K562 (cell line): ENCODE results near the gene PAFAH1B1. TPM values are rescaled to one million over a fixed set of nuclear protein-coding genes. Genes with fewer than 3 reads are reported as not detected.

ENCODE experiments used
- BCOR ChIP-seq: fragments of 450-650 bp; IDR thresholded peaks from 2 replicates; pipeline ENCODE4 v1.6.1; 2016
- CHAMP1 ChIP-seq: fragments of 450-650 bp; IDR thresholded peaks from 2 replicates; pipeline ENCODE4 v1.6.1; 2016; ENCODE audit warnings: mild to moderate bottlenecking
- ELF2 ChIP-seq: fragments of 250-450 bp; sonication (Bioruptor Pico); IDR thresholded peaks from 2 replicates; pipeline ENCODE4 v1.5.0; 2021; ENCODE audit warnings: mild to moderate bottlenecking
- GABPB1 ChIP-seq: sonication (generic); formaldehyde crosslinking; IDR thresholded peaks from 2 replicates; pipeline ENCODE4 v1.8.0; 2022; ENCODE audit warnings: mild to moderate bottlenecking, missing genetic modification reagents
- HINFP ChIP-seq: fragments of 450-650 bp; conservative IDR thresholded peaks from 2 replicates; pipeline ENCODE4 v1.6.1; 2016; ENCODE audit warnings: missing genetic modification characterization, low read depth, mild to moderate bottlenecking, control low read depth, missing compliant biosample characterization
- JUN ChIP-seq, 2 experiments: sonication (generic) in 1 of 2; formaldehyde crosslinking in 1 of 2; IDR thresholded peaks; 2 replicates each; pipeline versions ENCODE4 v1.6.1 to v1.8.0; 2012 to 2022; ENCODE audit warnings: borderline replicate concordance in 2 of 2, mild to moderate bottlenecking in 2 of 2, improper control_type of control experiment in 1 of 2, low read depth in 1 of 2, low read length in 1 of 2, missing genetic modification reagents in 1 of 2
- JUND ChIP-seq, 2 experiments: IDR thresholded peaks; 2 replicates in 1 of 2; 3 replicates in 1 of 2; pipeline ENCODE4 v1.6.1; 2011; ENCODE audit warnings: borderline replicate concordance in 2 of 2, low read depth in 2 of 2, low read length in 2 of 2, improper control_type of control experiment in 1 of 2, missing biosample characterization in 1 of 2, missing genetic modification characterization in 1 of 2, missing genetic modification reagents in 1 of 2
- MYC ChIP-seq, 2 experiments: fragments of 250-450 bp in 1 of 2; sonication (Bioruptor Pico) in 1 of 2; IDR thresholded peaks; 2 replicates each; pipeline versions ENCODE4 v1.5.1 to v1.6.1; 2012 to 2021; ENCODE audit warnings: low read depth in 2 of 2, borderline replicate concordance in 1 of 2, improper control_type of control experiment in 1 of 2, low read length in 1 of 2, mild to moderate bottlenecking in 1 of 2, moderate library complexity in 1 of 2
- NFE2L1 ChIP-seq: fragments of 450-650 bp; IDR thresholded peaks from 2 replicates; pipeline ENCODE4 v1.6.1; 2016; ENCODE audit warnings: missing genetic modification characterization, low read depth, mild to moderate bottlenecking, missing compliant biosample characterization, moderate library complexity, borderline replicate concordance
- NFYB ChIP-seq: IDR thresholded peaks from 2 replicates; pipeline ENCODE4 v1.6.1; 2011; ENCODE audit warnings: mild to moderate bottlenecking, moderate library complexity; ENCODE audit not compliant: insufficient read length; ENCODE audit errors: extremely low read depth
- PHF8 ChIP-seq: fragments of 200-600 bp; sonication (generic); IDR thresholded peaks from 2 replicates; pipeline ENCODE4 v1.6.1; 2012; ENCODE audit warnings: mixed run types, mild to moderate bottlenecking, inconsistent platforms, low read length, moderate library complexity, borderline replicate concordance
- RHOXF2B ChIP-seq: fragments of 250-450 bp; sonication (Bioruptor Pico); conservative IDR thresholded peaks from 2 replicates; pipeline ENCODE4 v1.5.1; 2021
- SMARCB1 ChIP-seq: IDR thresholded peaks from 2 replicates; pipeline ENCODE4 v1.6.1; 2011; ENCODE audit warnings: improper control_type of control experiment, low read depth; ENCODE audit not compliant: insufficient read length
- SOX6 ChIP-seq: fragments of 450-650 bp; IDR thresholded peaks from 2 replicates; pipeline ENCODE4 v1.6.1; 2014; ENCODE audit warnings: mild to moderate bottlenecking
- SUPT5H ChIP-seq: fragments of 450-650 bp; IDR thresholded peaks from 2 replicates; pipeline ENCODE4 v1.6.1; 2016
- TARDBP ChIP-seq: fragments of 450-650 bp; IDR thresholded peaks from 2 replicates; pipeline ENCODE4 v1.6.1; 2016
- ZBTB1 ChIP-seq: sonication (generic); formaldehyde crosslinking; IDR thresholded peaks from 2 replicates; pipeline ENCODE4 v1.8.1; 2023; ENCODE audit warnings: missing genetic modification reagents, low read depth, mild to moderate bottlenecking, borderline replicate concordance
- ZBTB17 ChIP-seq: fragments of 450-650 bp; formaldehyde crosslinking; IDR thresholded peaks from 2 replicates; pipeline ENCODE4 v1.4.0; 2020; ENCODE audit warnings: mild to moderate bottlenecking
- ZC3H8 ChIP-seq: fragments of 450-650 bp; IDR thresholded peaks from 2 replicates; pipeline ENCODE4 v1.6.1; 2017
- ZNF197 ChIP-seq: fragments of 200-800 bp; sonication (Bioruptor generic); IDR thresholded peaks from 2 replicates; pipeline ENCODE4 v1.6.1; 2016; ENCODE audit warnings: low read depth, missing genetic modification characterization, missing compliant biosample characterization
- polyA plus RNA-seq, 8 experiments: library from polyadenylated mRNA; depleted of rRNA in 4 of 8; stranded (reverse) in 5 of 8; unstranded in 3 of 8; fragments of >200 nt; fragmentation: Nextera tagmentation in 2 of 8; fragmentation: Illumina TruSeq in 1 of 8; extraction: Ambion mirVana in 2 of 8; extraction: Trizol in 1 of 8; gene quantifications; 2 replicates each; pipeline versions ENCODE4 v1.2.1 to v1.2.3, GENCODE V29; 2011 to 2014; ENCODE audit warnings: inconsistent platforms in 1 of 8, missing spikeins in 1 of 8
- total RNA-seq, 7 experiments: library from RNA; depleted of rRNA in 6 of 7; stranded (reverse); fragments of >200 nt in 6 of 7; fragmentation: Illumina TruSeq in 2 of 7; extraction: Trizol in 2 of 7; gene quantifications; 2 replicates each; pipeline versions ENCODE4 v1.2.1 to v1.2.3, GENCODE V29; 2011 to 2021; ENCODE audit warnings: low replicate concordance in 1 of 7
- TF ChIP-seq, protein P1 (sequence below): sonication (generic); formaldehyde crosslinking; IDR thresholded peaks from 2 replicates; pipeline ENCODE4 v1.8.0; 2022; ENCODE audit warnings: missing genetic modification reagents, mild to moderate bottlenecking, borderline replicate concordance

The PAFAH1B1 gene
- total and polyA plus RNA-seq, 9 of the 15 experiments (the other 6 are each of a cell fraction or from before 2014, with no cell fraction given): 23.3 to 66.4 (median 40.2) TPM

- TF ChIP-seq CHAMP1: no peak
- TF ChIP-seq PHF8: peak; percentile 76; the same call in 1 of the 2 replicates
- peak; percentile 64 for TF ChIP-seq SUPT5H
- TF ChIP-seq JUND (IDR thresholded peaks at IDR 0.05; ENCODE audit: borderline replicate concordance, low read depth, low read length): 0 out of 2 replicates have a peak, but pooled peaks have one; percentile 14
- TF ChIP-seq JUND (tag; IDR thresholded peaks at IDR 0.05; ENCODE audit: borderline replicate concordance, low read depth, low read length): no peak; the same call in 2 of the 3 replicates
- TF ChIP-seq, protein P1, sequence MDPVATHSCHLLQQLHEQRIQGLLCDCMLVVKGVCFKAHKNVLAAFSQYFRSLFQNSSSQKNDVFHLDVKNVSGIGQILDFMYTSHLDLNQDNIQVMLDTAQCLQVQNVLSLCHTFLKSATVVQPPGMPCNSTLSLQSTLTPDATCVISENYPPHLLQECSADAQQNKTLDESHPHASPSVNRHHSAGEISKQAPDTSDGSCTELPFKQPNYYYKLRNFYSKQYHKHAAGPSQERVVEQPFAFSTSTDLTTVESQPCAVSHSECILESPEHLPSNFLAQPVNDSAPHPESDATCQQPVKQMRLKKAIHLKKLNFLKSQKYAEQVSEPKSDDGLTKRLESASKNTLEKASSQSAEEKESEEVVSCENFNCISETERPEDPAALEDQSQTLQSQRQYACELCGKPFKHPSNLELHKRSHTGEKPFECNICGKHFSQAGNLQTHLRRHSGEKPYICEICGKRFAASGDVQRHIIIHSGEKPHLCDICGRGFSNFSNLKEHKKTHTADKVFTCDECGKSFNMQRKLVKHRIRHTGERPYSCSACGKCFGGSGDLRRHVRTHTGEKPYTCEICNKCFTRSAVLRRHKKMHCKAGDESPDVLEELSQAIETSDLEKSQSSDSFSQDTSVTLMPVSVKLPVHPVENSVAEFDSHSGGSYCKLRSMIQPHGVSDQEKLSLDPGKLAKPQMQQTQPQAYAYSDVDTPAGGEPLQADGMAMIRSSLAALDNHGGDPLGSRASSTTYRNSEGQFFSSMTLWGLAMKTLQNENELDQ (CRISPR knock-in tag): no peak
- no peak for TF ChIP-seq HINFP (tag)
- no peak for TF ChIP-seq SMARCB1
- TF ChIP-seq JUN (IDR thresholded peaks at IDR 0.05; ENCODE audit: borderline replicate concordance, low read depth, low read length): no peak
- no peak for TF ChIP-seq JUN (CRISPR knock-in tag; IDR thresholded peaks at IDR 0.05; ENCODE audit: borderline replicate concordance)
- TF ChIP-seq RHOXF2B (CRISPR knock-in tag): no peak
- TF ChIP-seq ZNF197 (CRISPR knock-in tag): no peak
- no peak for TF ChIP-seq TARDBP
- TF ChIP-seq MYC (IDR thresholded peaks at IDR 0.05; ENCODE audit: low read depth, low read length): 0 out of 2 replicates have a peak, but pooled peaks have one; percentile 18
- TF ChIP-seq MYC (CRISPR knock-in tag; IDR thresholded peaks at IDR 0.05; ENCODE audit: borderline replicate concordance, low read depth): no peak
- no peak for TF ChIP-seq SOX6
- TF ChIP-seq ZC3H8: no peak
- TF ChIP-seq ZBTB17: no peak
- TF ChIP-seq GABPB1 (CRISPR knock-in tag): no peak
- TF ChIP-seq BCOR: no peak
- no peak for TF ChIP-seq NFYB
- TF ChIP-seq NFE2L1: no peak
- TF ChIP-seq ELF2 (CRISPR knock-in tag): no peak
- TF ChIP-seq ZBTB1: no peak
Measured at GRCh38 chr17:2592971-2593820, at the start of gene PAFAH1B1 (continued).
